Measurements from ENCODE around the gene KRT3. TPM values are rescaled to one million over a fixed set of nuclear protein-coding genes. Genes with fewer than 3 reads are reported as not detected.

Gene KRT3
- total and polyA plus RNA-seq, 9 of the 15 experiments (the other 6 are each of a cell fraction or from before 2014, with no cell fraction given), result not detected

DNA sequence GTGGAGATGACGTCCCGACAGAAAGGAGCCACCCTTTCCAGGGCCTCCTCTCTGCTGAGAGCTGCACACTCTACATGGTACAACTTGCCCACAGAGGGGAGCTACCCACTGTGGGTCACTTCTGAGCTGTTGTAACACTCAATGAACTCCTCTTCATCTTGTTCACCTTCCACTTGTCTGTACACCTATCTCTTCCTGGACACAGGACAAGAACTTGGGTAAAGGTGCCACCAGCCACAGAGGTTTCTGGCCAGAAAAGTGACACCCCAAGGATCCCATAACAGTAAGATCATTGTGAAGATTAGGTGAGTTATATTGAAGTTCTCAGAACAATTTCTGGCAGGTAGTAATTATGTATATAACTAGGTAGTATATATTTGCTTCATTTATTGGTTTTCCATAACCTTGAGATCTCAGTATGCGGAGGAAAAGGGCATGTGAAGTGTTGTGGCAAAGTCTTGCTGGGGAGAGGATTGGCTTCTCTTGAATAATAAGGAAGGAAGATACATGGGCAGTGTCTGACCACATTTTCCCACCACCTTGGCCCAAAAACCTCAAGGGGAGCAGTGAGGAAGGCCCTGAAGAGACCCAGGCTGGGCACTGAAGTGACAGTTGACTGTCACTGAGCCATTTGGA, 53.0 kb downstream of the KRT3 start:
- ATAC-seq (no peak), FAIRE-seq (no peak), DNase-seq (ENCODE audit: extremely low read depth in 1 of 4, low spot score in 3 of 4) (no peak)
- H3K27ac ChIP-seq (ENCODE audit: extremely low read depth, low read depth, low read length), result no peak overlapping the region
- no peak overlapping the region for H3K4me2 ChIP-seq (ENCODE audit: insufficient read depth, low read length)
- H3K9ac ChIP-seq (ENCODE audit: insufficient read depth in 1 of 2, low read depth in 2 of 2, low read length in 2 of 2), result no peak overlapping the region
- no peaks in the 10 kb centered on the region for H3K9me3 ChIP-seq (replicated peaks; ENCODE audit: control insufficient read depth, insufficient read depth, low read depth, low read length)
- POLR2A ChIA-PET, result no interaction called here
- 0% methylated on average over 3 of the region's 3 CpGs for WGBS (ENCODE audit: insufficient coverage, low coverage, missing lambda C conversion rate)
- no peak overlapping the region for H3K4me3 ChIP-seq
- H3K9me1 ChIP-seq (ENCODE audit: control insufficient read depth, insufficient read depth, low read length), result no peaks in the 10 kb centered on the region
- in situ Hi-C loops (cut with MboI) (no loop called here), intact Hi-C loops (cut with micrococcal nuclease) (no loop called here)
- CTCF ChIA-PET (ENCODE audit: low intra/inter-chr PET ratio), result no interaction called here
- H3K27me3 ChIP-seq (ENCODE audit: control insufficient read depth in 2 of 2, insufficient read depth in 2 of 2, low read length in 2 of 2), result peaks cover 0 to 17% of the 10 kb centered on the region in 2 experiments; a peak in 3 of 5 replicates
- H3K36me3 ChIP-seq (ENCODE audit: control insufficient read depth, insufficient read depth, low read length), result no peaks in the 10 kb centered on the region
- BruUV-seq (replicated peaks), result no TSS peak
- no peak overlapping the region for H2AFZ ChIP-seq (ENCODE audit: low read depth, low read length)
- peaks cover 0 to 4% of the 10 kb centered on the region in 2 experiments; a peak in 1 of 5 replicates for H3K4me1 ChIP-seq (replicated peaks in 1 of 2; ENCODE audit: control insufficient read depth in 2 of 2, insufficient read depth in 2 of 2, low read length in 2 of 2)
- H3K79me2 ChIP-seq (ENCODE audit: control insufficient read depth, insufficient read depth, low read length), result no peaks in the 10 kb centered on the region
- no peaks in the 10 kb centered on the region; the same call in 1 of the 2 replicates for H4K20me1 ChIP-seq (replicated peaks; ENCODE audit: control insufficient read depth, insufficient read depth, low read length)
- TF ChIP-seq ZNF408 (CRISPR knock-in tag; IDR thresholded peaks at IDR 0.05; ENCODE audit: low read depth) (no peak), ILF3 (IDR thresholded peaks at IDR 0.05; ENCODE audit: borderline replicate concordance) (no peak), RHOXF2B (CRISPR knock-in tag; conservative IDR thresholded peaks at IDR 0.05) (no peak), TOE1 (IDR thresholded peaks at IDR 0.05; ENCODE audit: borderline replicate concordance) (no peak), TOE1 (CRISPR knock-in tag; IDR thresholded peaks at IDR 0.05; ENCODE audit: borderline replicate concordance, low read depth) (no peak), NCOR1 (IDR thresholded peaks at IDR 0.05) (no peak), BMI1 (IDR thresholded peaks at IDR 0.05; ENCODE audit: low read length) (no peak), MYBL2 (IDR thresholded peaks at IDR 0.05; ENCODE audit: low read depth) (no peak), MYBL2 (CRISPR knock-in tag; IDR thresholded peaks at IDR 0.05; ENCODE audit: borderline replicate concordance) (no peak), BRCA1 (IDR thresholded peaks at IDR 0.05) (no peak), BRCA1 (CRISPR knock-in tag; IDR thresholded peaks at IDR 0.05) (no peak)
- TF ChIP-seq, protein P1, sequence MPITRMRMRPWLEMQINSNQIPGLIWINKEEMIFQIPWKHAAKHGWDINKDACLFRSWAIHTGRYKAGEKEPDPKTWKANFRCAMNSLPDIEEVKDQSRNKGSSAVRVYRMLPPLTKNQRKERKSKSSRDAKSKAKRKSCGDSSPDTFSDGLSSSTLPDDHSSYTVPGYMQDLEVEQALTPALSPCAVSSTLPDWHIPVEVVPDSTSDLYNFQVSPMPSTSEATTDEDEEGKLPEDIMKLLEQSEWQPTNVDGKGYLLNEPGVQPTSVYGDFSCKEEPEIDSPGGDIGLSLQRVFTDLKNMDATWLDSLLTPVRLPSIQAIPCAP (CRISPR knock-in tag; IDR thresholded peaks at IDR 0.05; ENCODE audit: borderline replicate concordance), result no peak
- TF ChIP-seq, protein P2, sequence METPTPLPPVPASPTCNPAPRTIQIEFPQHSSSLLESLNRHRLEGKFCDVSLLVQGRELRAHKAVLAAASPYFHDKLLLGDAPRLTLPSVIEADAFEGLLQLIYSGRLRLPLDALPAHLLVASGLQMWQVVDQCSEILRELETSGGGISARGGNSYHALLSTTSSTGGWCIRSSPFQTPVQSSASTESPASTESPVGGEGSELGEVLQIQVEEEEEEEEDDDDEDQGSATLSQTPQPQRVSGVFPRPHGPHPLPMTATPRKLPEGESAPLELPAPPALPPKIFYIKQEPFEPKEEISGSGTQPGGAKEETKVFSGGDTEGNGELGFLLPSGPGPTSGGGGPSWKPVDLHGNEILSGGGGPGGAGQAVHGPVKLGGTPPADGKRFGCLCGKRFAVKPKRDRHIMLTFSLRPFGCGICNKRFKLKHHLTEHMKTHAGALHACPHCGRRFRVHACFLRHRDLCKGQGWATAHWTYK (CRISPR knock-in tag; IDR thresholded peaks at IDR 0.05), result no peak
- TF ChIP-seq, protein P3, sequence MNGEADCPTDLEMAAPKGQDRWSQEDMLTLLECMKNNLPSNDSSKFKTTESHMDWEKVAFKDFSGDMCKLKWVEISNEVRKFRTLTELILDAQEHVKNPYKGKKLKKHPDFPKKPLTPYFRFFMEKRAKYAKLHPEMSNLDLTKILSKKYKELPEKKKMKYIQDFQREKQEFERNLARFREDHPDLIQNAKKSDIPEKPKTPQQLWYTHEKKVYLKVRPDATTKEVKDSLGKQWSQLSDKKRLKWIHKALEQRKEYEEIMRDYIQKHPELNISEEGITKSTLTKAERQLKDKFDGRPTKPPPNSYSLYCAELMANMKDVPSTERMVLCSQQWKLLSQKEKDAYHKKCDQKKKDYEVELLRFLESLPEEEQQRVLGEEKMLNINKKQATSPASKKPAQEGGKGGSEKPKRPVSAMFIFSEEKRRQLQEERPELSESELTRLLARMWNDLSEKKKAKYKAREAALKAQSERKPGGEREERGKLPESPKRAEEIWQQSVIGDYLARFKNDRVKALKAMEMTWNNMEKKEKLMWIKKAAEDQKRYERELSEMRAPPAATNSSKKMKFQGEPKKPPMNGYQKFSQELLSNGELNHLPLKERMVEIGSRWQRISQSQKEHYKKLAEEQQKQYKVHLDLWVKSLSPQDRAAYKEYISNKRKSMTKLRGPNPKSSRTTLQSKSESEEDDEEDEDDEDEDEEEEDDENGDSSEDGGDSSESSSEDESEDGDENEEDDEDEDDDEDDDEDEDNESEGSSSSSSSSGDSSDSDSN (IDR thresholded peaks at IDR 0.05; ENCODE audit: borderline replicate concordance in 1 of 2, low read depth in 2 of 2, low read length in 2 of 2), result no peak
- TF ChIP-seq, protein P4, sequence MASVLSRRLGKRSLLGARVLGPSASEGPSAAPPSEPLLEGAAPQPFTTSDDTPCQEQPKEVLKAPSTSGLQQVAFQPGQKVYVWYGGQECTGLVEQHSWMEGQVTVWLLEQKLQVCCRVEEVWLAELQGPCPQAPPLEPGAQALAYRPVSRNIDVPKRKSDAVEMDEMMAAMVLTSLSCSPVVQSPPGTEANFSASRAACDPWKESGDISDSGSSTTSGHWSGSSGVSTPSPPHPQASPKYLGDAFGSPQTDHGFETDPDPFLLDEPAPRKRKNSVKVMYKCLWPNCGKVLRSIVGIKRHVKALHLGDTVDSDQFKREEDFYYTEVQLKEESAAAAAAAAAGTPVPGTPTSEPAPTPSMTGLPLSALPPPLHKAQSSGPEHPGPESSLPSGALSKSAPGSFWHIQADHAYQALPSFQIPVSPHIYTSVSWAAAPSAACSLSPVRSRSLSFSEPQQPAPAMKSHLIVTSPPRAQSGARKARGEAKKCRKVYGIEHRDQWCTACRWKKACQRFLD (CRISPR knock-in tag; IDR thresholded peaks at IDR 0.05), result no peak
